Retinal pigment epithelial cell (primary cell): Measurements from ENCODE around the gene TCTN2.

ENCODE experiments used
- DNase-seq: peaks from one replicate; pipeline ENCODE4 v3.0.0-alpha.2; 2010; ENCODE audit warnings: low read depth
- H3K4me3 ChIP-seq: 2 replicates; pipeline ENCODE4 v1.5.1; 2011; ENCODE audit warnings: mild to moderate bottlenecking, low read length, control low read depth, moderate library complexity
- TF ChIP-seq, protein P1 (sequence below): conservative IDR thresholded peaks from 2 replicates; pipeline ENCODE4 v1.5.1; 2011; ENCODE audit warnings: low read depth, low read length, control low read depth, inconsistent platforms

Gene TCTN2

DNA sequence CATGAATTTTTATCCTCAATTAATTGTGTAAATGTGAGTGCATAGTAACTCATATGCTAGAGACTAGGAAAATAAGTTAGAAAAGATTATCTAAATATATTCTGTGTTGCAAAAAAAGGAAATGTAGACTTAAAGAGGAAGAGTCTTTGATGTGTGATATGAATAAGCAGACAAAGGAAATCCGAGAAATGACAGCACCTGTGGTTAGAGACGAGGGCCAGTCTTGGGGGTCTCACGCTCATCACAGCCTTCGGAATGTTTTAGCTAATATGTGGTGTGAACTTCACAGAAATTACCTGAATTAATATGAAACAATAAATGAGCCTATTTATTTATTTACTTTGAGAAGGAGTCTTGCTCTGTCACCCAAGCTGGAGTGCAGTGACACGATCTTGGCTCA lies 52.9 kb downstream of the TCTN2 start:
- H3K4me3 ChIP-seq, result no peak overlapping the region
- TF ChIP-seq, protein P1, sequence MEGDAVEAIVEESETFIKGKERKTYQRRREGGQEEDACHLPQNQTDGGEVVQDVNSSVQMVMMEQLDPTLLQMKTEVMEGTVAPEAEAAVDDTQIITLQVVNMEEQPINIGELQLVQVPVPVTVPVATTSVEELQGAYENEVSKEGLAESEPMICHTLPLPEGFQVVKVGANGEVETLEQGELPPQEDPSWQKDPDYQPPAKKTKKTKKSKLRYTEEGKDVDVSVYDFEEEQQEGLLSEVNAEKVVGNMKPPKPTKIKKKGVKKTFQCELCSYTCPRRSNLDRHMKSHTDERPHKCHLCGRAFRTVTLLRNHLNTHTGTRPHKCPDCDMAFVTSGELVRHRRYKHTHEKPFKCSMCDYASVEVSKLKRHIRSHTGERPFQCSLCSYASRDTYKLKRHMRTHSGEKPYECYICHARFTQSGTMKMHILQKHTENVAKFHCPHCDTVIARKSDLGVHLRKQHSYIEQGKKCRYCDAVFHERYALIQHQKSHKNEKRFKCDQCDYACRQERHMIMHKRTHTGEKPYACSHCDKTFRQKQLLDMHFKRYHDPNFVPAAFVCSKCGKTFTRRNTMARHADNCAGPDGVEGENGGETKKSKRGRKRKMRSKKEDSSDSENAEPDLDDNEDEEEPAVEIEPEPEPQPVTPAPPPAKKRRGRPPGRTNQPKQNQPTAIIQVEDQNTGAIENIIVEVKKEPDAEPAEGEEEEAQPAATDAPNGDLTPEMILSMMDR, result no peak
- DNase-seq, result no peak

DNA sequence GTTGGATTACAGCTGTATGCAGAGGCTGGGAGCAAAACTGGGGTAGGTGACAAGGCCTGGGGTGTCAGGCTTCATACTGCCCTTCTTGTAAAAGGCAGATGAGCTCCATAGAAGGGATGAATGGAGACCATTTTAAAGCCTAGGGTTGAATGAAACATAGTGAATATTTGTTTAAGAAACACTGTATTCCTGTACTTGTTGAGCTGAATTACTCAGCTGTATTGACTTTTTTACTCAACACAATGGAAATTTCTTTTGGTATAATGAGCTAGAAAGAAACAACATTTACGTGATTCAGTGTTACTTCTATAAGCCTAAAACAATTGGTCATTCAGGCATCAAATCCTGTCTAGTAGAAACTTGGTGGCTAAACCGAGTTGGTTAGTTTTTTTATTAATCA lies 55.3 kb downstream of the TCTN2 start:
- no peak overlapping the region for H3K4me3 ChIP-seq
- DNase-seq, result no peak
- TF ChIP-seq, protein P1, result no peak

DNA sequence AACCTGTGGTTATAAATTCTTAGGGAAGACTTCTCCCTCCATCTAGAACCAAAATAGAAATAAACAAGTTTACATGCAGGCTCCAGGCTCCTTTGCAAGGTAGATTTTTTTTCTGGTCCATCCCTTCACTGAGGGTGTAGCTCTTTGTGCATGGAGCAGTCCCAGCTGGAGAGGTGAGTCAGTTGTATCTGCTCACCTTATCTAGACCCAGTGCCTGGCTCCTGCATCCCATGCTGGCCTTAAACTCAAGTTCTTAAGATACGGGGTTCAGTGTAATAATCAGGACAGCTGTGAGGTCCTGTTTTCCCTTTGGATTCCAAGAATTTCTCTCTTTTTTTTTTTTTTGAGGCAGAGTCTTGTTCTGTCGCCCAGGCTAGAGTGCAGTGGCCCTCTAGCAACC lies 56.0 kb downstream of the TCTN2 start:
- no peak for DNase-seq
- no peak overlapping the region for H3K4me3 ChIP-seq
- TF ChIP-seq, protein P1, result no peak

DNA sequence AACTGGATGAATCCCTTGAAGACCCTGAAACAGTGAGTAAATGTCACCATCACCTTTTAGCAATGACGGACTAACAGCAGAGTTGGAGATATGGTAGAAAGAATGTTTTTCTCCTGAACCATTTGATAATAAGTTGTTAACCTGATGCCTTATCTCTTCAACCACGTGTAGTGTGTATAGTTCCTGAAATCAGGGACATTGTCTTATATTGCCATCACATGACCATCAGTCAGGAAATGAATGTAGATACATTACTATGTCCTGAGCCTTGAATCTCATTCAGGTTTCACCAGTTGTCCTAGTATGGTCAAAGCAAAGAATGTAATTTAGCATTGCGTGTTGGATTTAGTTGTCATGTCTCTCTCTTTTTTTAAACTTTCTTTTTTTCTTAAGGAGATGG lies 57.0 kb downstream of the TCTN2 start:
- TF ChIP-seq, protein P1, result no peak
- H3K4me3 ChIP-seq, result no peak overlapping the region
- no peak for DNase-seq

DNA sequence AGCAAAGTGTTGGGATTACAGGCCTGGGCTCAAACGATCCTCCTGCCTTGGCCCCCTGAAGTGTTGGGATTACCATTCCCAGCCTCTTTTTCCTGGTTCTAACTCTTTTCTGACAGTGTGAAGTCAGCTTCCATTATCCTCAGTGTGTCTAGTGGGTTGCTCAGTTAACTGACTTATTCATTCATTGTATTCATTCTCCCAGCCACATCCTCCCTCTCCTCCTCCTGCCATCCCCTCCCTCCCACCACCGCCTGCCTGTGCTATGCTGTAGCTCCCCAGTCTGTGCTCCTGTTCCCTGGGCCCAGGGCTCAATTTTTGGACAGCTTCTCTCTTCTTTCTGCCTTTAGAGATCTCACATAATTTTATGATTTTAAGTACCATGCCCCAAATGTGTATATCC lies 60.7 kb downstream of the TCTN2 start:
- DNase-seq, result no peak
- no peak overlapping the region for H3K4me3 ChIP-seq
- TF ChIP-seq, protein P1, result no peak

DNA sequence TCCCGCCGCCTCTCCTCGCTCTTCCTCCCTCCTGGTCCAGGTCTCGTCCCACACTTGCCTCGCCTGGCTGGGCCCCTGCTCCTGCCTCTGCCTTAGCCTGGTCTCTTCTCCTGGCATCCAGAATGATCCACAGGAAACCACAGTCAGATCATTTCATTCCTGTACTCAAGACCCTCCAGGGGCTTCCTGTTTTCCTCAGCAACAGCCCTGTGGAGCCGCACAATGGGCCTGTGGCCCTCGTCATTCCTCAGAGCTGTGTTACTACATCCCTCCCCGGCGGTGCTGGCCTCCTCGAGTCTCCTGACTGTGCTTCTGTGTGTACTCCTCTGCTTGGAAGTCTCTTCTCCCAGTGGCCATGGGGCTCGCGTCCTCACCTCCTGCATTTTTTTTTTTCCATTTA lies 61.3 kb downstream of the TCTN2 start:
- H3K4me3 ChIP-seq, result no peak overlapping the region
- DNase-seq, result no peak
- TF ChIP-seq, protein P1, result no peak

DNA sequence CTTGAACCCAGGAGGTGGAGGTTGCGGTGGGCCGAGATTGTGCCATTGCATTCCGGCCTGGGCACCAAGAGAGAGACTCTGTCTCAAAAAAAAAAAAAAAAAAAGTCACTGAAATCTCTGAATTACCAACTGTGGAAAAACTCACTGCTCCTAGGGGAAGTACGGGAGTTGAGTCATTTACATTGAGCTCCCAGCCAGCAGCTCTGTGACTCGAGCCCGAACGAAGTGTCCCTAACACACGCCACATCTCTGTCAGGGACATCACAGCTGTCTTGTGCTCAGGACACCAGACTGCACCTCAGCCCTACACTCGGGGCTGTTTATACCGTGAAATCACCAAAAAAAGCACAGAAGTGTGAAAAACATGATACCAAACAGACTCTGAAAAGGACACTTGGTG lies 62.3 kb downstream of the TCTN2 start:
- no peak for DNase-seq
- TF ChIP-seq, protein P1, result no peak
- no peak overlapping the region for H3K4me3 ChIP-seq
